ENCODE data around the gene ERBB4.
"Not testable (repeated sequence)": the region's sequence is repeated elsewhere in the genome, so short reads cannot be mapped to it uniquely, and the experiment has no call there.

The ERBB4 gene

DNA sequence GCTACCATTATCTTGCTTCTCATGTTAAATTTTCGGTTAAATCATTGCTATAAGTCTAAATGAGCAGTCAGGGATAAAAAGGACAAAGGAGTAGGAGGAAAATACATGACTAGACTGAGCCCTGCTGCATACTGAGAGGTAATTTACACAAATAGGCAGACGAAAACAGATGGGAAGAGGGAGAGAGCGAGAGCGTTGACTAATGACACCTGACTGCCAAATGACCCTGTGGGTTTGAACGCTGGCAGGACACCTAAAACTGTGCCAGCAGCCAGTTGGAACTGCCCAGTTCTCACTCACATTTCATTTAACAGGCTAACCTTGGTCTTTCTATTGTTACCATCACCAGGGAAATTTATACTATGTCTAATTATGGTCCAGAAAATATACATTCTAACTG is 1004.0 kb downstream of the ERBB4 start:
- Histone ChIP-seq H3K9ac (ENCODE audit: low read depth, low read length, poor library complexity, severe bottlenecking) (no peak overlapping the region), H3K79me2 (ENCODE audit: insufficient read depth, low read length) (no peaks in the 10 kb centered on the region), H3K27me3 (ENCODE audit: insufficient read depth, low read length, poor library complexity, severe bottlenecking) (no peaks in the 10 kb centered on the region), H3K4me1 (ENCODE audit: insufficient read depth, low read length, poor library complexity, severe bottlenecking) (no peaks in the 10 kb centered on the region), H3K4me2 (ENCODE audit: low read depth, low read length, poor library complexity, severe bottlenecking) (no peak overlapping the region), H3K9me3 (ENCODE audit: insufficient read depth, low read depth, low read length) (no peaks in the 10 kb centered on the region), H3F3A (ENCODE audit: low read depth) (no peaks in the 10 kb centered on the region), H3K9me2 (replicated peaks; ENCODE audit: low read depth, low read length) (no peaks in the 10 kb centered on the region), H3K4me3 (ENCODE audit: low read length, poor library complexity, severe bottlenecking) (no peak overlapping the region), H3K36me3 (ENCODE audit: insufficient read depth, low read length) (no peaks in the 10 kb centered on the region), H2AFZ (ENCODE audit: low read length) (no peak overlapping the region), H4K20me1 (ENCODE audit: insufficient read depth, low read length, poor library complexity, severe bottlenecking) (no peaks in the 10 kb centered on the region)
- no peak for TF ChIP-seq EZH2phosphoT487 (IDR thresholded peaks at IDR 0.05; ENCODE audit: borderline replicate concordance)
- TF ChIP-seq, protein P1, sequence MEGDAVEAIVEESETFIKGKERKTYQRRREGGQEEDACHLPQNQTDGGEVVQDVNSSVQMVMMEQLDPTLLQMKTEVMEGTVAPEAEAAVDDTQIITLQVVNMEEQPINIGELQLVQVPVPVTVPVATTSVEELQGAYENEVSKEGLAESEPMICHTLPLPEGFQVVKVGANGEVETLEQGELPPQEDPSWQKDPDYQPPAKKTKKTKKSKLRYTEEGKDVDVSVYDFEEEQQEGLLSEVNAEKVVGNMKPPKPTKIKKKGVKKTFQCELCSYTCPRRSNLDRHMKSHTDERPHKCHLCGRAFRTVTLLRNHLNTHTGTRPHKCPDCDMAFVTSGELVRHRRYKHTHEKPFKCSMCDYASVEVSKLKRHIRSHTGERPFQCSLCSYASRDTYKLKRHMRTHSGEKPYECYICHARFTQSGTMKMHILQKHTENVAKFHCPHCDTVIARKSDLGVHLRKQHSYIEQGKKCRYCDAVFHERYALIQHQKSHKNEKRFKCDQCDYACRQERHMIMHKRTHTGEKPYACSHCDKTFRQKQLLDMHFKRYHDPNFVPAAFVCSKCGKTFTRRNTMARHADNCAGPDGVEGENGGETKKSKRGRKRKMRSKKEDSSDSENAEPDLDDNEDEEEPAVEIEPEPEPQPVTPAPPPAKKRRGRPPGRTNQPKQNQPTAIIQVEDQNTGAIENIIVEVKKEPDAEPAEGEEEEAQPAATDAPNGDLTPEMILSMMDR (conservative IDR thresholded peaks at IDR 0.05; ENCODE audit: low read length) = no peak

DNA sequence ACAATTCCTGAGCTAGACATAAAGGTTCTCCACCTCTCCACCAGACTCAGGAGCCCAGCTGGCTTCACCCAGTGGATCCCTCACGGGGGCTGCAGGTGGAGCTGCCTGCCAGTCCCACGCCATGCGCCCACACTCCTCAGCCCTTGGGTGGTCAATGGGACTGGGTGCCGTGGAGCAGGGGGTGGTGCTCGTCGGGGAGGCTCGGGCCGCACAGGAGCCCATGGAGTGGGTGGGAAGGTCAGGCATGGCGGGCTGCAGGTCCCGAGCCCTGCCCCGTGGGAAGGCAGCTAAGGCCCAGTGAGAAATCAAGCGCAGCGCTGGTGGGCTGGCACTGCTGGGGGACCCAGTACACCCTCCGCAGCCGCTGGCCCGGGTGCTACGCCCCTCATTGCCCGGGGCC is 1014.4 kb downstream of the ERBB4 start:
- H2AFZ ChIP-seq (ENCODE audit: low read length); H3K4me2 ChIP-seq (ENCODE audit: low read depth, low read length, poor library complexity, severe bottlenecking); H3K27me3 ChIP-seq (ENCODE audit: insufficient read depth, low read length, poor library complexity, severe bottlenecking); H3F3A ChIP-seq (ENCODE audit: low read depth); H3K36me3 ChIP-seq (ENCODE audit: insufficient read depth, low read length); H3K9ac ChIP-seq (ENCODE audit: low read depth, low read length, poor library complexity, severe bottlenecking); H3K4me1 ChIP-seq (ENCODE audit: insufficient read depth, low read length, poor library complexity, severe bottlenecking); H4K20me1 ChIP-seq (ENCODE audit: insufficient read depth, low read length, poor library complexity, severe bottlenecking); H3K4me3 ChIP-seq (ENCODE audit: low read length, poor library complexity, severe bottlenecking); H3K79me2 ChIP-seq (ENCODE audit: insufficient read depth, low read length); H3K9me2 ChIP-seq (replicated peaks; ENCODE audit: low read depth, low read length); H3K9me3 ChIP-seq (ENCODE audit: insufficient read depth, low read depth, low read length): not testable (repeated sequence)

DNA sequence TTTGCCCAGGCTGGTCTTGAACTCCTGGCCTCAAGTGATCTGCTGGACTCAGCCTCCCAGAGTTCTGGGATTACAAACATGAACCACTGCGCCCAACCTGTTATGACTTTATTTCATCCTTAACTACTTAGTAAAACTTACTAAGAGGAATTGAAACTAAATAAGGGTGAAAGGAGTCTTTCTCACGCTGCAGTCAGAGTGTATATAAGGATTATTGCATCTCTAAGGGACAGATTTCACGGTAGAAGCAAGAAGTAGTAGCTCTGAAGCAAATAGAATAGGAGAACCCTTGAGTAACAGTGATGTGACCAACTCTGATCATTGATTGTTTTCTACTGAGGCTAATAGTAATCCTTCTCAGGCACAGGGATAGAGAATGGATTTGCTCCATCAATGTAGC is 1022.1 kb downstream of the ERBB4 start:
- no peaks in the 10 kb centered on the region for H3F3A ChIP-seq (ENCODE audit: low read depth)
- no peaks in the 10 kb centered on the region for H3K9me3 ChIP-seq (ENCODE audit: insufficient read depth, low read depth, low read length)
- no peak for TF ChIP-seq EZH2phosphoT487 (IDR thresholded peaks at IDR 0.05; ENCODE audit: borderline replicate concordance)
- H3K4me1 ChIP-seq (ENCODE audit: insufficient read depth, low read length, poor library complexity, severe bottlenecking) = no peaks in the 10 kb centered on the region
- H3K4me2 ChIP-seq (ENCODE audit: low read depth, low read length, poor library complexity, severe bottlenecking) = no peak overlapping the region
- no peak overlapping the region for H3K9ac ChIP-seq (ENCODE audit: low read depth, low read length, poor library complexity, severe bottlenecking)
- no peak overlapping the region for H2AFZ ChIP-seq (ENCODE audit: low read length)
- H3K36me3 ChIP-seq (ENCODE audit: insufficient read depth, low read length) = no peaks in the 10 kb centered on the region
- no peaks in the 10 kb centered on the region for H4K20me1 ChIP-seq (ENCODE audit: insufficient read depth, low read length, poor library complexity, severe bottlenecking)
- no peak overlapping the region for H3K4me3 ChIP-seq (ENCODE audit: low read length, poor library complexity, severe bottlenecking)
- H3K9me2 ChIP-seq (replicated peaks; ENCODE audit: low read depth, low read length) = no peaks in the 10 kb centered on the region
- no peaks in the 10 kb centered on the region for H3K79me2 ChIP-seq (ENCODE audit: insufficient read depth, low read length)
- H3K27me3 ChIP-seq (ENCODE audit: insufficient read depth, low read length, poor library complexity, severe bottlenecking) = no peaks in the 10 kb centered on the region

DNA sequence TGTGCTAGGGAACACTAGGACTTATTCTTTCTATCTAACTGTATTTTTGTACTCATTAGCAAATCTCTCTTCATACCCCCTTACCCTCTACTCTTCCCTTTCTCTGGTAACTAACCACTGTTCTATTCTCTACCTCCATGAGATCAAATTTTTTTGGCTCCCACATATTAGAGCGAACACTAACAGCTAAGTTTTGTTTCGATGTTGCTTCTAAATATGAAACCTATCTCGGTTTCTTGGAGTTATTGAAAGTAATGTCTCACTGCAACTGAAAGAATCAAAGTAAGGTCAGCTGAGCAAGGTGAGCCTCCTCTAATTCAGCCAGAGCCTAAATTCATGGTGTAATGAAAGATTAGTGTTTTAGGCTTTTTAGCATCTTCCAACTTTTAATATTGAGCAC is 1024.6 kb downstream of the ERBB4 start:
- H4K20me1 ChIP-seq (ENCODE audit: insufficient read depth, low read length, poor library complexity, severe bottlenecking) = no peaks in the 10 kb centered on the region
- H2AFZ ChIP-seq (ENCODE audit: low read length) = no peak overlapping the region
- TF ChIP-seq, protein P1 (conservative IDR thresholded peaks at IDR 0.05; ENCODE audit: low read length) = no peak
- no peak for TF ChIP-seq EZH2phosphoT487 (IDR thresholded peaks at IDR 0.05; ENCODE audit: borderline replicate concordance)
- H3K4me2 ChIP-seq (ENCODE audit: low read depth, low read length, poor library complexity, severe bottlenecking) = no peak overlapping the region
- no peaks in the 10 kb centered on the region for H3F3A ChIP-seq (ENCODE audit: low read depth)
- H3K4me3 ChIP-seq (ENCODE audit: low read length, poor library complexity, severe bottlenecking) = no peak overlapping the region
- H3K9ac ChIP-seq (ENCODE audit: low read depth, low read length, poor library complexity, severe bottlenecking) = no peak overlapping the region
- H3K4me1 ChIP-seq (ENCODE audit: insufficient read depth, low read length, poor library complexity, severe bottlenecking) = no peaks in the 10 kb centered on the region
- H3K9me3 ChIP-seq (ENCODE audit: insufficient read depth, low read depth, low read length) = no peaks in the 10 kb centered on the region
- H3K9me2 ChIP-seq (replicated peaks; ENCODE audit: low read depth, low read length) = no peaks in the 10 kb centered on the region
- H3K27me3 ChIP-seq (ENCODE audit: insufficient read depth, low read length, poor library complexity, severe bottlenecking) = no peaks in the 10 kb centered on the region
- no peaks in the 10 kb centered on the region for H3K36me3 ChIP-seq (ENCODE audit: insufficient read depth, low read length)
- H3K79me2 ChIP-seq (ENCODE audit: insufficient read depth, low read length) = no peaks in the 10 kb centered on the region
